G401.6 (cell line): ENCODE data around the gene SBK2.

ENCODE experiments used
- FAIRE-seq: peaks from 2 replicates; lab custom pipeline; 2012; peaks lifted over from hg19 to GRCh38; lab: Jason Lieb, UNC

SBK2 gene

GRCh38 chr19:55554302-55554701 is 17.4 kb upstream of the SBK2 start:
- FAIRE-seq, result no peak

GRCh38 chr19:55553217-55554182 is 16.6 kb upstream of the SBK2 start:
- FAIRE-seq, result no peak

GRCh38 chr19:55552620-55553019 is 15.7 kb upstream of the SBK2 start:
- no peak for FAIRE-seq

- FAIRE-seq, result no peak
These were observed 15.3 kb upstream of the SBK2 start for GRCh38 chr19:55552206-55552605.

GRCh38 chr19:55550321-55550650 is 13.4 kb upstream of the SBK2 start:
- FAIRE-seq, result no peak

GRCh38 chr19:55549500-55550320 is 12.8 kb upstream of the SBK2 start:
- peak; percentile 85 for FAIRE-seq

GRCh38 chr19:55546822-55547614 is 10.1 kb upstream of the SBK2 start:
- FAIRE-seq, result no peak

- FAIRE-seq, result no peak
These were observed 9.1 kb upstream of the SBK2 start for GRCh38 chr19:55546011-55546410.

- no peak for FAIRE-seq
These were observed 8.5 kb upstream of the SBK2 start, which contains the start of gene SBK3 for GRCh38 chr19:55545443-55545842. SBK3 (minus strand) TSS chr19:55545543; CDS start chr19:55545543, 0 bp downstream.

- FAIRE-seq, result no peak
These were observed 8.0 kb upstream of the SBK2 start for GRCh38 chr19:55544776-55545439.

- no peak for FAIRE-seq
These were observed 7.1 kb upstream of the SBK2 start for GRCh38 chr19:55544014-55544413.

GRCh38 chr19:55543567-55543966 is 6.6 kb upstream of the SBK2 start:
- FAIRE-seq, result no peak

GRCh38 chr19:55542292-55542855 is 5.4 kb upstream of the SBK2 start:
- no peak for FAIRE-seq

GRCh38 chr19:55541091-55541490 is 4.2 kb upstream of the SBK2 start:
- no peak for FAIRE-seq

- no peak for FAIRE-seq
These were observed 3.7 kb upstream of the SBK2 start for GRCh38 chr19:55540619-55541018.

GRCh38 chr19:55539090-55539984 is 2.4 kb upstream of the SBK2 start:
- FAIRE-seq, result no peak

- no peak for FAIRE-seq
These were observed 1.2 kb upstream of the SBK2 start for GRCh38 chr19:55538132-55538531.

- no peak for FAIRE-seq
These were observed 793 bp upstream of the SBK2 start for GRCh38 chr19:55537741-55538111.

GRCh38 chr19:55536366-55536765 is 567 bp downstream of the SBK2 start:
- FAIRE-seq, result no peak

GRCh38 chr19:55535965-55536350 is 975 bp downstream of the SBK2 start:
- no peak for FAIRE-seq
